Stimulated activated CD4-positive, alpha-beta T cell treated with anti-CD3 and anti-CD28 coated beads, TNF-alpha, amount 100 ng/mL, for 4 hours (primary cell): Measurements from ENCODE around the gene N4BP2L2.

ENCODE experiments used
- DNase-seq, 3 experiments: peaks; one replicate each; pipeline ENCODE4 v3.0.0-alpha.2; 2020; ENCODE audit warnings: low read depth in 3 of 3

The N4BP2L2 gene

GRCh38 chr13:32426191-32426989 lies 112.2 kb downstream of the N4BP2L2 start:
- DNase-seq: peak; percentile 3 to 27 (median 10)

DNA sequence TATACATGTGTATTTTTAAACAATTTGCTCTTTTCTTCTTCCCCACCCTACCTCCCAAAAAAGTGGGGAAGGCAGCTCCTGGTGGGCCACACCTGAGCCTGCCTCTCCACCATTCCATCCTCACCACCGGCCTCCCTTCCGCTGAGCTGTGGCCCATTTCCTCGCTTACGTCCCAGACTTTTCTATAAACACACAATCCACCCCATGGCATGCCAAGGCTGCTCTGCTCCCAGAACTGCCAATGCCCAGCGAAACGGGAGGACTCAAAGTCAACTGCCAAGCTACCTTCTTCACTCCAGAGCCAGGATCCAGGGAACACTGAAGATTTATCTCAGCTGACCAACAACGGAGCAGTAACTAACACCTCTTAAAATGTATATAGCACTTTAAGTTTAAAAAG lies 113.4 kb downstream of the N4BP2L2 start:
- no peak for DNase-seq

- DNase-seq: no peak
Measured at GRCh38 chr13:32423592-32423991, 115.0 kb downstream of the N4BP2L2 start.

- no peak for DNase-seq
Measured at GRCh38 chr13:32419862-32420261, 118.7 kb downstream of the N4BP2L2 start.

GRCh38 chr13:32417995-32418394 lies 120.6 kb downstream of the N4BP2L2 start:
- no peak for DNase-seq

DNA sequence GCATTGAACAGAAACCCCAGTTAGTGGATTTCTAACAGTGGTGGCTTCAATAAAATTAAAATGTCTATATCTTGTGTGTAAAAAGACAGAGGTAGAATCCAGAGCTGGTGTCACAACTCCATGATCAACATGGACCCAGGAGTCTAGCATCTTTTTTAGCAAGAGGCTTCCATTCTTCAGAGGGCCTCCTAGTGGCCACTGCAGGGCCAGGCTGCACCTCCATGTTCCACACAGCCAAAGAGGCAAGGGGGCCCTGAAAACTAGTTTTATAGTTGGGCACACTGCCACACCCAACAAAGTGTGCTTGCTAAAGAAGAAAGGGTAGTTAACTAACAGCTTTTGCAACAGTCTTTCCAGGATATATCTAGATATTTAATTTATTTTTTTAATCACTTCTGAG lies 123.6 kb downstream of the N4BP2L2 start:
- no peak for DNase-seq

- DNase-seq: no peak
Measured at GRCh38 chr13:32414580-32414979, 124.0 kb downstream of the N4BP2L2 start.

DNA sequence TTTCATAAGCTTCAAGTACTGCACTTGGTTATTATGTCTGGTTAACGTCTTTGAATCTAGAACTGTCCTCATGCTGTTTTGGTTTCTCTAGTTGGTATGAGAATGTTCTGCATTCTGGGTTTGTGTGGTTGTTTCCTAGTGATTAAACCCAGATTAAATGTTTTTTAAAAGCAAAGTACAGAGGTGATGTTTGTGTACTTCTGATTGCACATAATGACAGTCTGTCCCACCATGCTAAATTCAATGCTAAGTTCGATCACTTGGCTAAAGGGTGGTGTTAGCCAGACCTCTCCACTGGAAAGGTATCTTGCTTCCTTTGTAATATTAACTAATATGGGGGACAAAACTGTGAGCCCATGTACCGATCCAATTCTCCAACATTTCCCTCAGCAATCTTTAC lies 125.3 kb downstream of the N4BP2L2 start:
- DNase-seq: no peak

DNA sequence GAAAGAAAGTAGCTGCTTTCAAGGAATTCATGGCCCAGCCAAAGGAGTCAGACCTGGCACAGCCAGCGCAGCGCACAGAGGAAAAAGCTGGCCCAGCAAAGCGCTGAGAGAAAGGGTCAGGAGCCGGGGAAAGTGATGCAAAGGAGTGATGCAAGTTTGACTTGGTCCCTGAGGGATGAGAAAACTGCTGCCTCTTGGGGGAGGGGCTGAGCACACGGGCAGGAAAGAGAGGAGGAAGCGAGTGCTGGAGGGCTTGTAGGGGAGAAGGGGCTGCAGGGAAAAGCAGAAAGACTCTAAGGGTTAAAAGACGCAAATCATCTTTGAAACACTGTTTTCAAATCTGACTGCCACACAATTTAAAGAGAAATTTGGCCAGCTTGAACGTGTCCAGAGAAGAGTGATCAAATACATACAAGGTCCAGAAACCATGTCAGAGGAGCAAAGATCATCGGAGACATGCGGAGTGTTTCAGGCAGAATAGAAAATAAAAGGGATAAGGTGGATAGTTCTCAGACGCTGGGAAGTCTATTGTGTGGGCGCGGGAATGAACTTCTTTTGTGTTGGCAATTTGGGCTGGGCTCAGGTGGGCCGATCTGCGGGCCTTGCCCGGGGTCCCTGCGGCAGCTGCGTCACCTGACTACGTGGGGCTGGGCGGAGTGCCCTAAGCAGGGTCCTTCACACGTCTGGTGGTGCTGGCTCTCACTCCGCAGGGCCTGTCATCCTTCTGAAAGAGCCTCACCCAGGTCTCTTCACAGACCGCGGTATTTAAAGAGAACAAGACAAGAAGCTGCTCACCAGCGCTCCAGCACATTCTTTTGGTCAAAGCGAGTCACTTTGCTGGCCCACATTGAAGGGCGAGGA lies 128.8 kb downstream of the N4BP2L2 start:
- no peak for DNase-seq

DNA sequence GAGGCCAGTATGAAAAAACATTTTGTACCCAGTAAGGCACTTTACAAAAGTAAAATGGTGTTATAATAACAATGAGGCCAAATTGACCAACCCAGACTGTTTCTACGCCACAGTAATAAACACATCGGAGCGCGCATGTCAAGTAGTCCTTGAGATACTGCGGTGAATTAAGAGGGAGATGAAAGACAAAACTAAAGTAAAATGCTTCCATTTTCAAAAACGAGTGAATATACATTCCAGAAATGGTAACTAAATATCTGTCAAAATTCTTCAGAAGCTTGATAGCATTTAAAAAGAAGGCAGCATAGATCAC lies 129.6 kb downstream of the N4BP2L2 start:
- DNase-seq: no peak

DNA sequence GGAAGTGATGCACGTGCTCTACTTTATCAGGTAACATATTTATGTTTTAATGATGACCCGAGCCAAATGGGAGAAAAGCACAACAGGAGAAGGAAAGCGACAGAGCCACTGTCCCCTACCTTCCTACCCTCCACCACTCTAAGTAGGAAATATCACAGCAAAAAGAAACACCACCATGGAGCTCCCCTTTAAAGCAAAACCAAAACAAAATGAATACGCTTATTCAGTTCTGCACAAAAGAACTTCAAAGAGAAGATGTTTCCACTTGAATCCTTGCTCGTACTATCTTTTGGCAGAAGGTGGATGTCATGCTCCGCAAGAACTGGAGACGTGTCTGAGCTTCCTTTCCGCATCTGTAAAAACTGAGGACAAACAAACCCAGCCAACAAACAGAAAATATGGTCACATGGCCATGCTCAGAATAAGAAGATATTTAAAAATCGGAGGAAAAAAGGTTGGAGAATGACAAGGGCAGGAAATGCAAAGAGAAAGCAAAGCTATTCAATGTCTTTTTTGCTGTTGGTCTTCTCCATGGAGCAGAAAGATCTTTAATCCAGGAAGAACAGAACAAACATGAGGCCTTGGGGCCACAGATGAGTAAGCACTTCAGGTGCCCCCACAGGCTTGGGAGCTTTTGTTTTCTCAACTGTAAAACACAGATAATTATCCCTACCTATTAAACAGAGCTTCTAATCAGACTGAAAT lies 130.1 kb downstream of the N4BP2L2 start:
- DNase-seq: no peak

DNA sequence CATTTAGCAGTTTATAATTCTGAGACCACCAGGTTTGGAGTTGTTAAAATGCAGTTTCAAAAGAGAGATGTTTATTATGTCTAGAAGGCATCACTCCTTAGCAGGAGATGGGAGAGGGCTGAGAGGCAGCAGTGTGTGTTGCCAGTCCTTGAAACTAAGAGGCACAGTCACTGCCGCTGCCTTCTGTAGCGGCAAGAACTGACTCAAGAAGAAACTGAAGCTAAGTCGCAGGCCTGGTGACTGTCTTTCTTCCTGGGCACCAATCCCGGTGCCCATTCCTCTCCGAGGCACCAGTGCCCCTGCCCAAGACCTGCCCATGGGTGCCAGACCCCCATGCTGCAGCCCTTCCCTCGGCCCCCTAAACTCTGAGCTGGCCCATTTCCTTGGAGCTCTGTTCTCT lies 130.7 kb downstream of the N4BP2L2 start:
- DNase-seq: no peak

GRCh38 chr13:32403108-32403507 lies 135.5 kb downstream of the N4BP2L2 start:
- no peak for DNase-seq

DNA sequence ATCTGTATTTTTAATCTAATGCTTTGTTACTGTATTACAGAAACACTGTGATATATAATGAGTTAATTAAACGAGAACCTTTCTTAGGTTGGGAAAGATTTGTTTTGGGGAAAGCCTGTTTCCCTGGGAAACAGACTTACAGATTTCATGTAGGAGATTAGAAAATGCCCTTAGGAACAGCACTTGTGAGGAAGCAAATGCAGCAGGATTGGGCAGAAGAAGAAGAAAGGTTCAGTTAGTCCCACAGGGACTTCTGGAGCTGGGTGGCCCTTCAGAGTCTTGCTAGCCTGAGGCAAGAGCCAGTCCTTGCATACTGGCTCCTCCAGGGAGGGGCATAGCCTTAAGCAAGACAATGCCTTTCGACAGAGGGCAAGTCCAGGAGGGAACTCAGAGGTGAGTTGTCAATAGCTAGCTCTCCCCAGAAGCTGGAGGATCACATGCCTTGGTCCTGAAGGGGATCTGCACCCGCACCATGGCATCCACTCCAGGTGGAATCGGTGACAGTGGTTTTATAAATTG lies 147.4 kb downstream of the N4BP2L2 start:
- no peak for DNase-seq

DNA sequence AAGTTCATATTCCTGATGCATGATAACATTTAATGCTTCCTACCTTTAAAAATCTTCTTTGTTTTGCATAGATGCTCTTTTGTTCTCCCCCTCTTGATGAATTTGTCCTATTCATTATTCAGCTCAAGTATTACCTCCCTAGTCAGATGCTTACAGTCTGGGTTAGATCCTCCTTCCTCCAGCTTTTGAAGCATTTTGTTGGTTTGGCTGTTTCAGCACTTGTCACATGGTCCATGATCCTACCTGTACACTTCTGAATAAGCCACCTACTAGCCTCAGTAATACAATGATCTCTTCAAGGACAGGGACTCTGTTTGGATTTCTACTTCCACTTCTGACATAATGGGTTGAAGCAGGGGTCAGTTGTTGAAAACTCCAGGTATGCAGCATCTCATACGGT lies 148.1 kb downstream of the N4BP2L2 start:
- no peak for DNase-seq

DNA sequence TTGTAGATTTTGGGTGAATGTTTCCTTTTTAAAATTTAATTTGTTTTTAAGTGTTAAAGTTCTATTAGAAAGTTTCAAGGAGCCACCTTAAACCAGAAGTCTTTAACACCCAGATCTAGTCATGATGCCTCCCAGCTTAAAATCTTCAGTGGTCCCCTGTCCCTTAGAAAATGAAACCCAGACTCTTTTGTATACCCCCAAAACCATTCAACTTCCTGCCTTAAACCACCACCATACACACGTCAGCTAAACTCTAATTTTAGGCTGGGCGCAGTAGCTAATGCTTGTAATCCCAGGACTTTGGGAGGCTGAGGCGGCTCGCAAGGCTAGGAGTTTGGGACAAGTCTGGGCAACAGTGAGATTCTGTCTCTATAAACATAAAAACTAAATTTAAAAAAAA lies 148.5 kb downstream of the N4BP2L2 start:
- DNase-seq: no peak

GRCh38 chr13:32385410-32385809 lies 153.2 kb downstream of the N4BP2L2 start:
- no peak for DNase-seq

- DNase-seq: no peak
Measured at GRCh38 chr13:32384702-32385101, 153.9 kb downstream of the N4BP2L2 start.

- no peak for DNase-seq
Measured at GRCh38 chr13:32383836-32384618, 154.6 kb downstream of the N4BP2L2 start.
